Measurements from ENCODE around the gene UBE2A.

Gene UBE2A

DNA sequence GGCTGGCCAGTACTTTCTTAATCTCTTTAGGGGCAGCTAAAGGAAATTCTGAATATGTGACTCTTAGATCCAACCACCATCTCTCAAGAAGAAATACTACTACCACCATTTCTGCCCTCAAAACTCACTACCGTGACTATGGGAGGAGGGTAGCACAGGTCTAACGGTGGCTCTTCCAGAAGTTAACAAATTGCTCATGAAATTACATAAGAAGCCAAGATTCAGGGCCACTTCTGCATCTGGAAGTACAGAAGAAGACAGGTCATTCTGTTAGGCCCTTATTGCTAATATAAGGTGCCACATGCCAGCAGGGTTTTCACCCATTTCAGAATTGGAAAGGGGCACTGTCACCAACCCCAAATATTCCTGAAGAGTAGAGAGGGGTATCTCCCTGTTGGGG, 51.5 kb downstream of the UBE2A start:
- Mint-ChIP-seq H3K9me3 (no peaks in the 10 kb centered on the region), H3K36me3 (peaks cover 23% of the 10 kb centered on the region), H3K27me3 (no peaks in the 10 kb centered on the region), H3K4me3 (no peak overlapping the region), H3K4me1 (peaks cover 2% of the 10 kb centered on the region), H3K27ac (no peak overlapping the region)
- no peak for DNase-seq
- CTCF ChIA-PET, result no interaction called here
